ENCODE measurements around the gene RELN.

Gene RELN

DNA sequence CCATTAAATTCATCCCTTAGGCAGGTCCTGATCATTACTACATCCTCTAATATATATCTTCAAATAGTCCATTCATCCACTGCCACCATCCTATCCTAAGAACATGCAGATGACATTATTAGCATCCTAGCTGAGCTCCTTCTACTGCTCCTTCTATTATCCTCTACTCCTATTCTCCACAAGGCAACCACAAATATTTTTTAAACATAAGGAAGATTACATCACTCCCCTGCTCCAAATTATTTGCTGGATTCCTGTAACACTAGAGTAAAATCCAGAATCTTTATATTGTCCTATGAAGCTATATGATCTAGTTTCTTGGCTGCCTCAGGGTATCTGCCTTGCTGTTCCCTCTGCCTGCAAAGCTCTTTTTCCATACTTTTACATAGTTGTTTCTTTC is 367.2 kb downstream of the RELN start:
- no peaks in the 10 kb centered on the region for H3K79me1 ChIP-seq (replicated peaks; ENCODE audit: low read length, poor library complexity, severe bottlenecking)
- no peak overlapping the region for H3K14ac ChIP-seq (ENCODE audit: low read length in 2 of 2)
- H3K4me3 ChIP-seq (ENCODE audit: insufficient read depth in 1 of 2, low read depth in 1 of 2, low read length in 2 of 2) = no peak overlapping the region
- H3K18ac ChIP-seq (ENCODE audit: low read depth in 1 of 2, low read length in 2 of 2) = no peak overlapping the region
- H2BK5ac ChIP-seq (ENCODE audit: low read depth, low read length, poor library complexity, severe bottlenecking) = no peak overlapping the region
- H3K9ac ChIP-seq (ENCODE audit: low read length) = no peak overlapping the region
- H3K4me1 ChIP-seq (ENCODE audit: control insufficient read depth, insufficient read depth, low read depth, low read length) = no peaks in the 10 kb centered on the region
- H3K36me3 ChIP-seq (ENCODE audit: control insufficient read depth in 1 of 2, insufficient read depth in 2 of 2, low read depth in 1 of 2, low read length in 2 of 2) = no peaks in the 10 kb centered on the region
- no peak overlapping the region for H2BK12ac ChIP-seq (ENCODE audit: low read length in 2 of 2)
- no peak overlapping the region for H2BK15ac ChIP-seq (ENCODE audit: low read depth, poor library complexity, severe bottlenecking)
- no peak overlapping the region for H4K91ac ChIP-seq (ENCODE audit: low read length)
- H2AK5ac ChIP-seq (ENCODE audit: low read length, severe bottlenecking) = no peak overlapping the region
- DNase-seq = no peak
- no peak overlapping the region for H2BK120ac ChIP-seq (ENCODE audit: low read depth, low read length)
- H3K4ac ChIP-seq (ENCODE audit: low read depth in 1 of 2, low read length in 2 of 2) = no peak overlapping the region
- no peak overlapping the region for H3K27ac ChIP-seq (ENCODE audit: low read length, poor library complexity, severe bottlenecking)
- no peak overlapping the region for H4K8ac ChIP-seq (ENCODE audit: low read length)
- H3K27me3 ChIP-seq (ENCODE audit: control insufficient read depth in 1 of 2, insufficient read depth in 1 of 2, low read length in 2 of 2) = no peaks in the 10 kb centered on the region
- no peak overlapping the region for H2AFZ ChIP-seq (ENCODE audit: low read depth, low read length)
- no peaks in the 10 kb centered on the region for H3K9me3 ChIP-seq (ENCODE audit: control insufficient read depth, low read length)
- no peak overlapping the region for H3K4me2 ChIP-seq (ENCODE audit: low read length, poor library complexity, severe bottlenecking)
- H3K23ac ChIP-seq (ENCODE audit: low read length in 2 of 2) = no peak overlapping the region

DNA sequence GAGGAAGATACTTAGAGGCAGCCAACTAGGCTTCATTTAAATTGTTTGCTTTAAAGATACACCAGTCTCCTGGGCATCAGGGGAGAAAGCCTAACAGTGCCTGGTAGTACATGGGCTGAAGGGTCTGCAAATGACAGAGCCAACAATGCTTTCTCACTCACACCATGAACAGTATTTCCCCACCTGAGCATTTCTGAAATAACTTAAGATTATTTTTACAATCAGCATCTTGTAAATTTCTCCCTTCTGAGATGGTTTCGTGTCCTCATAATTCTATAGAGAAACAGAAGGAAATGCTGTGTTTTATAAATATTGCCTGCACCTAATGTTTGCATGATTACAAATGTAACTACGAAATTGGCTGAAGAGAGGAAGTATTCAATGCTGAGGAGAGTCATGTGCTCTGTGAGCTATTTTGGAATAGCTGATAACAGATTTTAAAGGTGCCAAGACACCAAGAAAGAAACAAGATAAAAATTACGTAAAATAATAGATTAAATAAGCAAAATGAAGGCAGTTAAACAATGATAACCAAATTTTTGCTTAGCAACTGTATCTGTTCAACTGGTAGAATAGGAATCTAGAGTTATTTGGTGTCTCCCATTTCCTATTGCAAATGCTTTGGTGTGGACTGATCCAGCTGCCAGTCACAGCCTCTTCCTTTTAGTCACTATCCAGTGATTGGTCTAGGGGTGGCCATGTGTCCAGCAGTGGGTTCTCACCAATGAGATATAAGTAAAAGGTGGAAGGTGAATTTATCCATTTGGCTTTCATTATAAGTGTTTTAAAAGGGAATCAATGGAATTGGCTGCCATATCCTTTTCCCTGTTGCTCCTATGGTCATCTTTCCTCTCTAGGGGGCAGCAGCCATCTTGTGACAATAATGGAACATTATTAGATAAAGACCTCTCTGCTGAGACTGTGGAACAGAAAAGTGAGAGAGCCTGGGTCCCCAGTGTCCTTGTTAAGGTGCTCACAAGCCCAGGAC is 375.5 kb downstream of the RELN start:
- Histone ChIP-seq H4K91ac (ENCODE audit: low read length) (no peak overlapping the region), H3K4me2 (ENCODE audit: low read length, poor library complexity, severe bottlenecking) (no peak overlapping the region), H3K9me3 (ENCODE audit: control insufficient read depth, low read length) (no peaks in the 10 kb centered on the region), H3K18ac (ENCODE audit: low read depth in 1 of 2, low read length in 2 of 2) (no peak overlapping the region), H3K27me3 (ENCODE audit: control insufficient read depth in 1 of 2, insufficient read depth in 1 of 2, low read length in 2 of 2) (no peaks in the 10 kb centered on the region), H3K4me3 (ENCODE audit: insufficient read depth in 1 of 2, low read depth in 1 of 2, low read length in 2 of 2) (no peak overlapping the region), H4K8ac (ENCODE audit: low read length) (no peak overlapping the region), H3K36me3 (ENCODE audit: control insufficient read depth in 1 of 2, insufficient read depth in 2 of 2, low read depth in 1 of 2, low read length in 2 of 2) (no peaks in the 10 kb centered on the region), H3K23ac (ENCODE audit: low read length in 2 of 2) (no peak overlapping the region), H2BK12ac (ENCODE audit: low read length in 2 of 2) (no peak overlapping the region), H2AFZ (ENCODE audit: low read depth, low read length) (no peak overlapping the region), H3K9ac (ENCODE audit: low read length) (no peak overlapping the region), H3K4ac (ENCODE audit: low read depth in 1 of 2, low read length in 2 of 2) (no peak overlapping the region), H2BK5ac (ENCODE audit: low read depth, low read length, poor library complexity, severe bottlenecking) (no peak overlapping the region), H3K79me1 (replicated peaks; ENCODE audit: low read length, poor library complexity, severe bottlenecking) (no peaks in the 10 kb centered on the region), H3K4me1 (ENCODE audit: control insufficient read depth, insufficient read depth, low read depth, low read length) (no peaks in the 10 kb centered on the region), H2BK15ac (ENCODE audit: low read depth, poor library complexity, severe bottlenecking) (no peak overlapping the region), H2AK5ac (ENCODE audit: low read length, severe bottlenecking) (no peak overlapping the region), H3K14ac (ENCODE audit: low read length in 2 of 2) (no peak overlapping the region), H2BK120ac (ENCODE audit: low read depth, low read length) (no peak overlapping the region), H3K27ac (ENCODE audit: low read length, poor library complexity, severe bottlenecking) (no peak overlapping the region)
- no peak for DNase-seq
- 77% methylated on average over 1 of the region's 3 CpGs for WGBS

DNA sequence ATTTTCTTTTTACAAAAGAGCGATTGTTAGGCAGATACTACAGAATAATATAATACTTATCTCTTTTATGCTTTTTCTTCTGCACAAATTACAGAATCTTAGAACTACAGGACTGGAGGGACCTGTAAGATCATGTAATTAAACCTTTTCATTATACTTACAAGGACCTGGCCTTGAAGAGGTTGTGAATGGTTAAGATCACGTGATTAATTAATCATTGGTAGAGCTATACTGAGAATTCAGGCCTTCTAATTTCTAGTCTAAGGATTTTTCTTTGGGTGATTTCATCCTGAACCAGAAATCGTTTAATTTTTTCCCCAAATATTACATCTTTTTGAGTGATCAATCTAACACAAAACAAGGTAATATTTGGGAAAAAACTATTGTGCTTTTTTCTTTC is 379.7 kb downstream of the RELN start:
- Histone ChIP-seq H3K23ac (ENCODE audit: low read length in 2 of 2) (no peak overlapping the region), H3K4me3 (ENCODE audit: insufficient read depth in 1 of 2, low read depth in 1 of 2, low read length in 2 of 2) (no peak overlapping the region)

GRCh38 chr7:103605640-103606039 is 383.8 kb downstream of the RELN start:
- Histone ChIP-seq H3K27ac (ENCODE audit: low read length, poor library complexity, severe bottlenecking) (no peak overlapping the region), H2BK12ac (ENCODE audit: low read length in 2 of 2) (no peak overlapping the region), H3K9ac (ENCODE audit: low read length) (no peak overlapping the region), H2BK120ac (ENCODE audit: low read depth, low read length) (no peak overlapping the region), H3K18ac (ENCODE audit: low read depth in 1 of 2, low read length in 2 of 2) (no peak overlapping the region), H3K23ac (ENCODE audit: low read length in 2 of 2) (no peak overlapping the region), H3K9me3 (ENCODE audit: control insufficient read depth, low read length) (no peaks in the 10 kb centered on the region), H3K36me3 (ENCODE audit: control insufficient read depth in 1 of 2, insufficient read depth in 2 of 2, low read depth in 1 of 2, low read length in 2 of 2) (no peaks in the 10 kb centered on the region), H2BK5ac (ENCODE audit: low read depth, low read length, poor library complexity, severe bottlenecking) (no peak overlapping the region), H3K79me1 (replicated peaks; ENCODE audit: low read length, poor library complexity, severe bottlenecking) (no peaks in the 10 kb centered on the region), H4K8ac (ENCODE audit: low read length) (no peak overlapping the region), H3K14ac (ENCODE audit: low read length in 2 of 2) (no peak overlapping the region), H3K4ac (ENCODE audit: low read depth in 1 of 2, low read length in 2 of 2) (no peak overlapping the region), H2AK5ac (ENCODE audit: low read length, severe bottlenecking) (no peak overlapping the region), H2BK15ac (ENCODE audit: low read depth, poor library complexity, severe bottlenecking) (no peak overlapping the region), H2AFZ (ENCODE audit: low read depth, low read length) (no peak overlapping the region), H3K27me3 (ENCODE audit: control insufficient read depth in 1 of 2, insufficient read depth in 1 of 2, low read length in 2 of 2) (no peaks in the 10 kb centered on the region), H3K4me3 (ENCODE audit: insufficient read depth in 1 of 2, low read depth in 1 of 2, low read length in 2 of 2) (no peak overlapping the region), H3K4me1 (ENCODE audit: control insufficient read depth, insufficient read depth, low read depth, low read length) (no peaks in the 10 kb centered on the region), H4K91ac (ENCODE audit: low read length) (no peak overlapping the region), H3K4me2 (ENCODE audit: low read length, poor library complexity, severe bottlenecking) (no peak overlapping the region)
- DNase-seq = no peak
- 88% methylated on average over 1 of the region's 3 CpGs for WGBS

More for the DNA sequence above, 379.7 kb downstream of the RELN start:
- Histone ChIP-seq H4K91ac (ENCODE audit: low read length) (no peak overlapping the region), H3K36me3 (ENCODE audit: control insufficient read depth in 1 of 2, insufficient read depth in 2 of 2, low read depth in 1 of 2, low read length in 2 of 2) (no peaks in the 10 kb centered on the region), H3K27ac (ENCODE audit: low read length, poor library complexity, severe bottlenecking) (no peak overlapping the region), H3K4me1 (ENCODE audit: control insufficient read depth, insufficient read depth, low read depth, low read length) (no peaks in the 10 kb centered on the region), H3K9ac (ENCODE audit: low read length) (peak overlapping the region; percentile 29), H3K4ac (ENCODE audit: low read depth in 1 of 2, low read length in 2 of 2) (no peak overlapping the region), H2BK15ac (ENCODE audit: low read depth, poor library complexity, severe bottlenecking) (no peak overlapping the region), H2AK5ac (ENCODE audit: low read length, severe bottlenecking) (no peak overlapping the region), H2BK5ac (ENCODE audit: low read depth, low read length, poor library complexity, severe bottlenecking) (no peak overlapping the region), H2AFZ (ENCODE audit: low read depth, low read length) (no peak overlapping the region), H4K8ac (ENCODE audit: low read length) (no peak overlapping the region), H2BK12ac (ENCODE audit: low read length in 2 of 2) (no peak overlapping the region), H3K4me2 (ENCODE audit: low read length, poor library complexity, severe bottlenecking) (no peak overlapping the region), H3K14ac (ENCODE audit: low read length in 2 of 2) (no peak overlapping the region), H3K9me3 (ENCODE audit: control insufficient read depth, low read length) (no peaks in the 10 kb centered on the region), H3K18ac (ENCODE audit: low read depth in 1 of 2, low read length in 2 of 2) (no peak overlapping the region), H3K79me1 (replicated peaks; ENCODE audit: low read length, poor library complexity, severe bottlenecking) (no peaks in the 10 kb centered on the region), H3K27me3 (ENCODE audit: control insufficient read depth in 1 of 2, insufficient read depth in 1 of 2, low read length in 2 of 2) (no peaks in the 10 kb centered on the region), H2BK120ac (ENCODE audit: low read depth, low read length) (no peak overlapping the region)
- no CpG with 5 or more reads among the region's 3 CpGs for WGBS
- no peak for DNase-seq

All from mesenchymal stem cell (in vitro differentiated cells and primary cell).